ENCODE results near the gene STARD4. TPM values are rescaled to one million over a fixed set of nuclear protein-coding genes. Genes with fewer than 3 reads are reported as not detected.

Gene STARD4
- total RNA-seq, 1 experiment from 2014 or later = 48.5 TPM

- TF ChIP-seq ARID4B (CRISPR knock-in tag; IDR thresholded peaks at IDR 0.05; ENCODE audit: borderline replicate concordance) = no peak
- no peak for TF ChIP-seq ZMAT4 (CRISPR knock-in tag; IDR thresholded peaks at IDR 0.05)
- no peak for TF ChIP-seq ZNF671 (CRISPR knock-in tag; IDR thresholded peaks at IDR 0.05)
- TF ChIP-seq AR (CRISPR knock-in tag; IDR thresholded peaks at IDR 0.05) = no peak
These were observed 24.0 kb downstream of the STARD4 start (continued) for GRCh38 chr5:111488353-111488752.

- no peak for TF ChIP-seq FOXJ3 (CRISPR knock-in tag; IDR thresholded peaks at IDR 0.05; ENCODE audit: borderline replicate concordance)
- TF ChIP-seq IRF1 (CRISPR knock-in tag; IDR thresholded peaks at IDR 0.05) = no peak
- no peak for TF ChIP-seq CTCF (IDR thresholded peaks at IDR 0.05)
- TF ChIP-seq ERG (CRISPR knock-in tag; IDR thresholded peaks at IDR 0.05) = no peak
- no peak for TF ChIP-seq USF2 (CRISPR knock-in tag; IDR thresholded peaks at IDR 0.05)
- no peak for TF ChIP-seq NR1H2 (CRISPR knock-in tag; IDR thresholded peaks at IDR 0.05)
- CTCF ChIA-PET = interaction anchor here (0.8 to 1.6 kb wide), 2 partner anchors 9 to 44 kb away, joined by 3 to 8 read pairs; no protein-coding TSS in a partner anchor
- no peak overlapping the region for H3K4me3 Mint-ChIP-seq
- POLR2A ChIA-PET = no interaction called here
- no peaks in the 10 kb centered on the region for H3K27me3 Mint-ChIP-seq (ENCODE audit: low read depth)
- no peaks in the 10 kb centered on the region for H3K36me3 Mint-ChIP-seq
- DNase-seq (ENCODE audit: low spot score) (no peak), ATAC-seq (no peak)
- no peak overlapping the region for H3K27ac Mint-ChIP-seq
- peaks cover 20% of the 10 kb centered on the region for H3K4me1 Mint-ChIP-seq
- no peaks in the 10 kb centered on the region for H3K9me3 Mint-ChIP-seq
These were observed 25.4 kb downstream of the STARD4 start for GRCh38 chr5:111486926-111487325.

- no peak overlapping the region for H3K4me3 Mint-ChIP-seq
- no peaks in the 10 kb centered on the region for H3K27me3 Mint-ChIP-seq (ENCODE audit: low read depth)
- H3K36me3 Mint-ChIP-seq = no peaks in the 10 kb centered on the region
- peaks cover 14% of the 10 kb centered on the region for H3K4me1 Mint-ChIP-seq
- POLR2A ChIA-PET = no interaction called here
- ATAC-seq (no peak), DNase-seq (ENCODE audit: low spot score) (no peak)
- no peak overlapping the region; the same call in none of the 2 replicates for H3K27ac Mint-ChIP-seq
- no peaks in the 10 kb centered on the region for H3K9me3 Mint-ChIP-seq
- CTCF ChIA-PET = interaction anchor here (1.6 kb wide), 1 partner anchor 45 kb away, joined by 8 read pairs; no protein-coding TSS in a partner anchor
- no peak for TF ChIP-seq TCF7 (CRISPR knock-in tag; IDR thresholded peaks at IDR 0.05; ENCODE audit: low read depth)
- TF ChIP-seq PREB (CRISPR knock-in tag; IDR thresholded peaks at IDR 0.05; ENCODE audit: borderline replicate concordance) = no peak
- no peak for TF ChIP-seq ZNF121 (CRISPR knock-in tag; IDR thresholded peaks at IDR 0.05)
- no peak for TF ChIP-seq ZNF512 (CRISPR knock-in tag; IDR thresholded peaks at IDR 0.05; ENCODE audit: borderline replicate concordance)
These were observed 26.3 kb downstream of the STARD4 start for GRCh38 chr5:111486055-111486454.
